SU-DHL-6 (cell line): ENCODE results near the gene NUP88.

Experiments
- CTCF ChIP-seq: fragments of 200-600 bp; sonication (generic); IDR thresholded peaks from one replicate; pipeline ENCODE4 v1.5.1; 2017; ENCODE audit warnings: antibody characterized with exemption, mild to moderate bottlenecking, low read length, moderate library complexity; ENCODE audit not compliant: insufficient read depth, poor library complexity, severe bottlenecking
- EZH2phosphoT487 ChIP-seq: fragments of 200-600 bp; sonication (generic), shearing (Covaris generic); conservative IDR thresholded peaks from 2 replicates; pipeline ENCODE4 v1.6.1; 2018; ENCODE audit warnings: mild to moderate bottlenecking, antibody characterized with exemption, low read length, moderate library complexity, mixed read lengths

- no peak for TF ChIP-seq CTCF
- no peak for TF ChIP-seq EZH2phosphoT487
Measured at GRCh38 chr17:5437721-5438317, 18.4 kb upstream of the NUP88 start.
